Fibroblast of lung (primary cell): Measurements from ENCODE around the gene MRS2. TPM values are rescaled to one million over a fixed set of nuclear protein-coding genes. Genes with fewer than 3 reads are reported as not detected.

ENCODE experiments used
- DNase-seq, 2 donors: peaks; one replicate each; pipeline versions ENCODE4 v3.0.0 to v3.0.0-alpha.2; 2010; ENCODE audit warnings: low read depth in 2 of 2
- H2AFZ ChIP-seq: 2 replicates; pipeline ENCODE4 v1.5.1; 2012; ENCODE audit warnings: low read length, control low read depth, inconsistent platforms
- H3K27ac ChIP-seq: 2 replicates; pipeline ENCODE4 v1.5.1; 2011; ENCODE audit warnings: low read length, control low read depth; ENCODE audit not compliant: insufficient read depth
- H3K27me3 ChIP-seq: 2 replicates; pipeline ENCODE4 v1.5.1; 2011; ENCODE audit warnings: mild to moderate bottlenecking, low read length; ENCODE audit not compliant: control insufficient read depth, insufficient read depth
- H3K36me3 ChIP-seq: 2 replicates; pipeline ENCODE4 v1.5.1; 2011; ENCODE audit warnings: low read length; ENCODE audit not compliant: control insufficient read depth, insufficient read depth
- H3K4me1 ChIP-seq: 2 replicates; pipeline ENCODE4 v1.5.1; 2011; ENCODE audit warnings: low read length; ENCODE audit not compliant: control insufficient read depth, insufficient read depth; ENCODE audit errors: extremely low read depth
- H3K4me2 ChIP-seq: 2 replicates; pipeline ENCODE4 v1.5.1; 2011; ENCODE audit warnings: low read length, control low read depth; ENCODE audit not compliant: insufficient read depth; ENCODE audit errors: extremely low read depth
- H3K4me3 ChIP-seq, 4 experiments: fragments of 200-600 bp in 1 of 4; sonication (generic) in 1 of 4; replicated peaks in 1 of 4; 2 replicates each; pipeline ENCODE4 v1.5.1; 2011 to 2016; ENCODE audit warnings: low read length in 4 of 4, low read depth in 3 of 4, mild to moderate bottlenecking in 3 of 4, control low read depth in 2 of 4, inconsistent platforms in 1 of 4, mixed read lengths in 1 of 4; ENCODE audit not compliant: insufficient read depth in 1 of 4; ENCODE audit errors: control extremely low read depth in 1 of 4
- H3K79me2 ChIP-seq: 2 replicates; pipeline ENCODE4 v1.5.1; 2012; ENCODE audit warnings: mild to moderate bottlenecking, low read length, inconsistent platforms; ENCODE audit not compliant: control insufficient read depth, insufficient read depth
- H3K9ac ChIP-seq: 2 replicates; pipeline ENCODE4 v1.5.1; 2011; ENCODE audit warnings: mild to moderate bottlenecking, low read length, control low read depth; ENCODE audit not compliant: insufficient read depth
- H3K9me3 ChIP-seq: 2 replicates; pipeline ENCODE4 v1.5.1; 2012; ENCODE audit warnings: low read depth, low read length; ENCODE audit not compliant: control insufficient read depth, insufficient read depth
- H4K20me1 ChIP-seq: 2 replicates; pipeline ENCODE4 v1.5.1; 2011; ENCODE audit warnings: low read length; ENCODE audit not compliant: control insufficient read depth, insufficient read depth; ENCODE audit errors: extremely low read depth
- CTCF ChIP-seq, 2 donors: IDR thresholded peaks in 1 of 2; conservative IDR thresholded peaks in 1 of 2; 1 replicate in 1 of 2; 2 replicates in 1 of 2; pipeline ENCODE4 v1.5.1; 2011 to 2012; ENCODE audit warnings: low read length in 2 of 2, control low read depth in 1 of 2, inconsistent platforms in 1 of 2, low read depth in 1 of 2, mild to moderate bottlenecking in 1 of 2
- EZH2 ChIP-seq: IDR thresholded peaks from 2 replicates; pipeline ENCODE4 v1.5.1; 2012; ENCODE audit warnings: low read length, control low read depth, mild to moderate bottlenecking; ENCODE audit errors: missing control alignments
- polyA plus RNA-seq, 2 donors: library from polyadenylated mRNA; depleted of rRNA in 1 of 2; stranded (reverse) in 1 of 2; unstranded in 1 of 2; fragments of >200 nt; gene quantifications; 2 replicates each; pipeline ENCODE4 v1.2.1, GENCODE V29; 2011 to 2012; ENCODE audit warnings: missing spikeins in 1 of 2
- total RNA-seq: library from RNA; depleted of rRNA; stranded (reverse); fragments of >200 nt; gene quantifications from 2 replicates; pipeline ENCODE4 v1.2.1, GENCODE V29; 2014

The MRS2 gene
- total and polyA plus RNA-seq, 2 donors (not counting 1 experiment from before 2014, with no cell fraction given) = 12.6 to 19.9 TPM

- TF ChIP-seq EZH2 (no peak), CTCF (conservative IDR thresholded peaks at IDR 0.05 in 1 of 2, IDR thresholded peaks at IDR 0.05 in 1 of 2; ENCODE audit: low read depth in 1 of 2, low read length in 2 of 2) (no peak)
- H3K4me2 ChIP-seq = no peak overlapping the region
- no peak overlapping the region for H3K4me3 ChIP-seq
- no peaks in the 10 kb centered on the region for H4K20me1 ChIP-seq
- H3K27me3 ChIP-seq = no peaks in the 10 kb centered on the region
- H3K9me3 ChIP-seq = no peaks in the 10 kb centered on the region
- H3K36me3 ChIP-seq = no peaks in the 10 kb centered on the region
- DNase-seq = no peak
- no peak overlapping the region for H3K9ac ChIP-seq
- H3K4me1 ChIP-seq = no peaks in the 10 kb centered on the region
- H3K79me2 ChIP-seq = no peaks in the 10 kb centered on the region
- H3K27ac ChIP-seq = no peak overlapping the region
- no peak overlapping the region for H2AFZ ChIP-seq
Measured at GRCh38 chr6:24441599-24441904, 38.8 kb downstream of the MRS2 start.

GRCh38 chr6:24444588-24444987 is 41.9 kb downstream of the MRS2 start:
- no peaks in the 10 kb centered on the region for H3K36me3 ChIP-seq
- no peaks in the 10 kb centered on the region for H3K9me3 ChIP-seq
- no peaks in the 10 kb centered on the region for H3K79me2 ChIP-seq
- H4K20me1 ChIP-seq = no peaks in the 10 kb centered on the region
- no peak for DNase-seq
- H3K4me2 ChIP-seq = no peak overlapping the region
- H3K27ac ChIP-seq = no peak overlapping the region
- no peaks in the 10 kb centered on the region for H3K4me1 ChIP-seq
- H3K27me3 ChIP-seq = no peaks in the 10 kb centered on the region
- H2AFZ ChIP-seq = no peak overlapping the region
- TF ChIP-seq CTCF (conservative IDR thresholded peaks at IDR 0.05 in 1 of 2, IDR thresholded peaks at IDR 0.05 in 1 of 2; ENCODE audit: low read depth in 1 of 2, low read length in 2 of 2) (no peak), EZH2 (no peak)
- H3K4me3 ChIP-seq = no peak overlapping the region
- H3K9ac ChIP-seq = no peak overlapping the region

GRCh38 chr6:24445704-24446103 is 43.0 kb downstream of the MRS2 start:
- H2AFZ ChIP-seq = no peak overlapping the region
- H3K36me3 ChIP-seq = no peaks in the 10 kb centered on the region
- H3K9me3 ChIP-seq = no peaks in the 10 kb centered on the region
- H3K4me3 ChIP-seq = no peak overlapping the region
- TF ChIP-seq CTCF (conservative IDR thresholded peaks at IDR 0.05 in 1 of 2, IDR thresholded peaks at IDR 0.05 in 1 of 2; ENCODE audit: low read depth in 1 of 2, low read length in 2 of 2) (no peak), EZH2 (no peak)
- H3K79me2 ChIP-seq = no peaks in the 10 kb centered on the region
- no peaks in the 10 kb centered on the region for H3K4me1 ChIP-seq
- H3K27me3 ChIP-seq = no peaks in the 10 kb centered on the region
- H3K4me2 ChIP-seq = no peak overlapping the region
- no peak overlapping the region for H3K9ac ChIP-seq
- H3K27ac ChIP-seq = no peak overlapping the region
- no peak for DNase-seq
- no peaks in the 10 kb centered on the region for H4K20me1 ChIP-seq
